ENCODE measurements around the gene AIMP2.

DNA sequence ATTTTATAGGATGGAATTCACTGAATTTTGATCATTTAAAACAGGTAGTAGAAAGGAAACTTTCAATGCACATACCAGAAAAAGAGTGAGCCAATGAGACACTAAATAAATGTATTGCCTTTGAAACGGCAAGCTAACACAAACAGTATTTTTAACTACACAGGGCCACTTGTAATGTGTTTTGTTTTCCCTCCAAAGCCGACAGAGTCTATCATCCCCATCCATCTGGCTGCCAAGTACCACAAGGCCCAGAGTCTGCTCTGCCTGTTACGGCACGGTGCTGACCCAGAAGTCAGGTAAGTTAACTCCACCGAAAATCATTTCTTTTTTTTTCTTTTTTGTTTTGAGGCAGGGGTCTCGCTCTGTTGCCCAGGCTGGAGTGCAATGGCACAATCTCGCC lies 23.6 kb downstream of the AIMP2 start:
- TF ChIP-seq POLR2A (IDR thresholded peaks at IDR 0.05) = no peak
- TF ChIP-seq, protein P1, sequence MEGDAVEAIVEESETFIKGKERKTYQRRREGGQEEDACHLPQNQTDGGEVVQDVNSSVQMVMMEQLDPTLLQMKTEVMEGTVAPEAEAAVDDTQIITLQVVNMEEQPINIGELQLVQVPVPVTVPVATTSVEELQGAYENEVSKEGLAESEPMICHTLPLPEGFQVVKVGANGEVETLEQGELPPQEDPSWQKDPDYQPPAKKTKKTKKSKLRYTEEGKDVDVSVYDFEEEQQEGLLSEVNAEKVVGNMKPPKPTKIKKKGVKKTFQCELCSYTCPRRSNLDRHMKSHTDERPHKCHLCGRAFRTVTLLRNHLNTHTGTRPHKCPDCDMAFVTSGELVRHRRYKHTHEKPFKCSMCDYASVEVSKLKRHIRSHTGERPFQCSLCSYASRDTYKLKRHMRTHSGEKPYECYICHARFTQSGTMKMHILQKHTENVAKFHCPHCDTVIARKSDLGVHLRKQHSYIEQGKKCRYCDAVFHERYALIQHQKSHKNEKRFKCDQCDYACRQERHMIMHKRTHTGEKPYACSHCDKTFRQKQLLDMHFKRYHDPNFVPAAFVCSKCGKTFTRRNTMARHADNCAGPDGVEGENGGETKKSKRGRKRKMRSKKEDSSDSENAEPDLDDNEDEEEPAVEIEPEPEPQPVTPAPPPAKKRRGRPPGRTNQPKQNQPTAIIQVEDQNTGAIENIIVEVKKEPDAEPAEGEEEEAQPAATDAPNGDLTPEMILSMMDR (IDR thresholded peaks at IDR 0.05) = no peak
